Common myeloid progenitor, CD34-positive (primary cell): ENCODE measurements around the gene POLE4.

ENCODE experiments used
- CTCF ChIA-PET: fragments of 350-600 bp; sonication (Branson Sonifier 250); formaldehyde crosslinking; loops from one replicate; lab custom pipeline; 2021; ENCODE audit warnings: antibody characterized with exemption; lab: Charles Lee
- POLR2A ChIA-PET: fragments of 350-600 bp; sonication (Branson Sonifier 250); formaldehyde crosslinking; loops from one replicate; lab custom pipeline; 2021; ENCODE audit warnings: antibody characterized with exemption; lab: Charles Lee
- DNase-seq, 3 donors: peaks; one replicate each; pipeline versions ENCODE4 v3.0.0 to v3.0.0-alpha.2; 2013
- H3K27ac ChIP-seq, 2 experiments: 1 replicate in 1 of 2; 2 replicates in 1 of 2; pipeline ENCODE4 v1.7.0; 2013; ENCODE audit warnings: inconsistent platforms in 2 of 2, low read length in 2 of 2, mild to moderate bottlenecking in 2 of 2, low read depth in 1 of 2, moderate library complexity in 1 of 2; ENCODE audit not compliant: severe bottlenecking in 2 of 2, insufficient read depth in 1 of 2, poor library complexity in 1 of 2
- H3K27me3 ChIP-seq, 5 experiments: replicated peaks in 2 of 5; 1 replicate in 3 of 5; 2 replicates in 2 of 5; pipeline versions ENCODE4 v1.6.1 to v1.7.0; 2013; ENCODE audit warnings: low read length in 4 of 5, mild to moderate bottlenecking in 2 of 5, moderate library complexity in 2 of 5, inconsistent platforms in 1 of 5; ENCODE audit not compliant: insufficient read depth in 5 of 5, control insufficient read depth in 4 of 5
- H3K36me3 ChIP-seq, 4 experiments: 1 replicate in 2 of 4; 2 replicates in 2 of 4; pipeline versions ENCODE4 v1.6.1 to v1.7.0; 2013; ENCODE audit warnings: low read length in 3 of 4, control low read depth in 1 of 4, mild to moderate bottlenecking in 1 of 4; ENCODE audit not compliant: control insufficient read depth in 4 of 4, insufficient read depth in 4 of 4
- H3K4me1 ChIP-seq, 4 experiments: 1 replicate in 3 of 4; 2 replicates in 1 of 4; pipeline versions ENCODE4 v1.6.1 to v1.7.1; 2013; ENCODE audit warnings: low read length in 3 of 4, mild to moderate bottlenecking in 3 of 4, control low read depth in 1 of 4, inconsistent platforms in 1 of 4, moderate library complexity in 1 of 4; ENCODE audit not compliant: control insufficient read depth in 4 of 4, insufficient read depth in 4 of 4; ENCODE audit errors: control extremely low read depth in 1 of 4
- H3K4me3 ChIP-seq, 7 experiments: 1 replicate in 4 of 7; 2 replicates in 3 of 7; pipeline versions ENCODE4 v1.5.1 to v1.7.0; 2013; ENCODE audit warnings: mild to moderate bottlenecking in 7 of 7, low read length in 6 of 7, moderate library complexity in 6 of 7, inconsistent platforms in 2 of 7, low read depth in 2 of 7, control low read depth in 1 of 7; ENCODE audit not compliant: insufficient read depth in 4 of 7, control insufficient read depth in 1 of 7; ENCODE audit errors: extremely low read depth in 1 of 7
- H3K9me3 ChIP-seq, 5 experiments: 1 replicate in 4 of 5; 2 replicates in 1 of 5; pipeline versions ENCODE4 v1.6.1 to v1.7.1; 2013; ENCODE audit warnings: low read length in 4 of 5, mild to moderate bottlenecking in 2 of 5, inconsistent platforms in 1 of 5, low read depth in 1 of 5, moderate library complexity in 1 of 5; ENCODE audit not compliant: control insufficient read depth in 4 of 5, insufficient read depth in 2 of 5; ENCODE audit errors: control extremely low read depth in 1 of 5
- WGBS: methylation state at CpG from one replicate; pipeline ENCODE4 v1.1.5; 2013; ENCODE audit not compliant: insufficient coverage; 5-methylcytosine and 5-hydroxymethylcytosine counted together

POLE4 gene

GRCh38 chr2:74939919-74940812 is 18.3 kb upstream of the POLE4 start:
- H3K9me3 ChIP-seq, result no peaks in the 10 kb centered on the region
- ChIA-PET POLR2A (no interaction called here), CTCF (no interaction called here)
- no peaks in the 10 kb centered on the region for H3K4me1 ChIP-seq
- 100% methylated on average over 2 of the region's 7 CpGs for WGBS
- no peak for DNase-seq
- no peak overlapping the region for H3K4me3 ChIP-seq
- no peaks in the 10 kb centered on the region for H3K27me3 ChIP-seq
- peaks cover 0 to 3% (median 0%) of the 10 kb centered on the region in 4 experiments for H3K36me3 ChIP-seq
- H3K27ac ChIP-seq, result no peak overlapping the region

GRCh38 chr2:74941284-74941683 is 17.2 kb upstream of the POLE4 start:
- WGBS, result 83% methylated on average over 2 of the region's 3 CpGs
- no peaks in the 10 kb centered on the region for H3K9me3 ChIP-seq
- POLR2A ChIA-PET, result no interaction called here

GRCh38 chr2:74942263-74942662 is 16.2 kb upstream of the POLE4 start:
- CTCF ChIA-PET, result no interaction called here
- Histone ChIP-seq H3K4me3 (no peak overlapping the region), H3K36me3 (peaks cover 0 to 3% (median 0%) of the 10 kb centered on the region in 4 experiments), H3K4me1 (no peaks in the 10 kb centered on the region), H3K27me3 (no peaks in the 10 kb centered on the region), H3K9me3 (no peaks in the 10 kb centered on the region), H3K27ac (no peak overlapping the region)
- no peak for DNase-seq
- POLR2A ChIA-PET, result no interaction called here
- WGBS, result 85% methylated on average over 1 of the region's 5 CpGs

More at GRCh38 chr2:74941284-74941683, 17.2 kb upstream of the POLE4 start:
- CTCF ChIA-PET, result no interaction called here
- Histone ChIP-seq H3K4me1 (no peaks in the 10 kb centered on the region), H3K4me3 (no peak overlapping the region), H3K36me3 (peaks cover 0 to 3% (median 0%) of the 10 kb centered on the region in 4 experiments), H3K27me3 (no peaks in the 10 kb centered on the region), H3K27ac (no peak overlapping the region)
- no peak for DNase-seq

GRCh38 chr2:74944987-74945787 is 13.3 kb upstream of the POLE4 start:
- WGBS, result 95% methylated on average over 2 of the region's 4 CpGs
- ChIA-PET CTCF (no interaction called here), POLR2A (no interaction called here)
- Histone ChIP-seq H3K9me3 (peaks cover 0 to 18% (median 1%) of the 10 kb centered on the region in 5 experiments), H3K27ac (no peak overlapping the region), H3K4me1 (no peaks in the 10 kb centered on the region), H3K36me3 (peaks cover 0 to 10% (median 0%) of the 10 kb centered on the region in 4 experiments), H3K4me3 (no peak overlapping the region), H3K27me3 (no peaks in the 10 kb centered on the region)
- DNase-seq, result no peak

GRCh38 chr2:74945788-74946331 is 12.6 kb upstream of the POLE4 start:
- no peaks in the 10 kb centered on the region for H3K4me1 ChIP-seq
- peaks cover 0 to 10% (median 0%) of the 10 kb centered on the region in 4 experiments for H3K36me3 ChIP-seq
- no CpG with 5 or more reads among the region's 1 CpG for WGBS
- no peak overlapping the region for H3K4me3 ChIP-seq
- H3K27me3 ChIP-seq, result no peaks in the 10 kb centered on the region
- ChIA-PET CTCF (no interaction called here), POLR2A (no interaction called here)
- peaks cover 0 to 25% (median 1%) of the 10 kb centered on the region in 5 experiments for H3K9me3 ChIP-seq
- DNase-seq, result no peak
- H3K27ac ChIP-seq, result no peak overlapping the region

- H3K36me3 ChIP-seq, result peaks cover 0 to 21% (median under 1%) of the 10 kb centered on the region in 4 experiments
- DNase-seq, result no peak
- ChIA-PET CTCF (no interaction called here), POLR2A (no interaction called here)
- no peaks in the 10 kb centered on the region for H3K4me1 ChIP-seq
- peaks cover 0 to 37% (median 1%) of the 10 kb centered on the region in 5 experiments for H3K9me3 ChIP-seq
- no peak overlapping the region for H3K27ac ChIP-seq
- H3K27me3 ChIP-seq, result no peaks in the 10 kb centered on the region
- WGBS, result 94% methylated on average over 4 of the region's 4 CpGs
- no peak overlapping the region for H3K4me3 ChIP-seq
Measured at GRCh38 chr2:74947703-74948102, 10.7 kb upstream of the POLE4 start.
